Measurements from ENCODE around the gene RASA4. TPM values are rescaled to one million over a fixed set of nuclear protein-coding genes. Genes with fewer than 3 reads are reported as not detected.
A peak's percentile ranks its signal among the peaks of the same experiment; 100 is the strongest.
"Not testable (repeated sequence)": the region's sequence is repeated elsewhere in the genome, so short reads cannot be mapped to it uniquely, and the experiment has no call there.

RASA4 gene
- total and polyA plus RNA-seq, 4 donors, result 1.1 to 7.3 (median 3.4) TPM

- H3K4me3 ChIP-seq (ENCODE audit: low read depth in 1 of 3, low read length in 3 of 3); H3K9ac ChIP-seq (ENCODE audit: low read depth in 1 of 2, low read length in 2 of 2); H3K4me1 ChIP-seq (ENCODE audit: control insufficient read depth in 4 of 4, insufficient read depth in 4 of 4, low read length in 3 of 4); H3K36me3 ChIP-seq (ENCODE audit: control insufficient read depth in 4 of 4, insufficient read depth in 3 of 4, low read depth in 1 of 4, low read length in 3 of 4); DNase-seq (ENCODE audit: low spot score); H3K27ac ChIP-seq (ENCODE audit: low read depth in 1 of 2, low read length in 2 of 2); H3K27me3 ChIP-seq (ENCODE audit: control insufficient read depth in 4 of 4, insufficient read depth in 4 of 4, low read length in 3 of 4); H3K9me3 ChIP-seq (ENCODE audit: control insufficient read depth in 4 of 4, low read length in 3 of 4): not testable (repeated sequence)
- 70% methylated on average over 3 of the region's 15 CpGs for WGBS
These were observed 2.8 kb downstream of the RASA4 start for GRCh38 chr7:102613575-102614345.

- not testable (repeated sequence) for H3K9me3 ChIP-seq (ENCODE audit: control insufficient read depth in 4 of 4, low read length in 3 of 4); H3K9ac ChIP-seq (ENCODE audit: low read depth in 1 of 2, low read length in 2 of 2); H3K27me3 ChIP-seq (ENCODE audit: control insufficient read depth in 4 of 4, insufficient read depth in 4 of 4, low read length in 3 of 4); H3K36me3 ChIP-seq (ENCODE audit: control insufficient read depth in 4 of 4, insufficient read depth in 3 of 4, low read depth in 1 of 4, low read length in 3 of 4); H3K4me3 ChIP-seq (ENCODE audit: low read depth in 1 of 3, low read length in 3 of 3); H3K27ac ChIP-seq (ENCODE audit: low read depth in 1 of 2, low read length in 2 of 2); H3K4me1 ChIP-seq (ENCODE audit: control insufficient read depth in 4 of 4, insufficient read depth in 4 of 4, low read length in 3 of 4)
- 62% methylated on average over 7 of the region's 10 CpGs for WGBS
- peak; percentile 43 for DNase-seq (ENCODE audit: low spot score)
These were observed 4.8 kb downstream of the RASA4 start for GRCh38 chr7:102611675-102612325.

- no CpG with 5 or more reads among the region's 30 CpGs for WGBS
- DNase-seq (ENCODE audit: low spot score); H3K9ac ChIP-seq (ENCODE audit: low read depth in 1 of 2, low read length in 2 of 2): not testable (repeated sequence)
These were observed 5.4 kb downstream of the RASA4 start for GRCh38 chr7:102611013-102611674.

GRCh38 chr7:102610441-102610840 lies 6.1 kb downstream of the RASA4 start:
- H3K9me3 ChIP-seq (ENCODE audit: control insufficient read depth in 4 of 4, low read length in 3 of 4), result not testable (repeated sequence)
- WGBS, result no CpG with 5 or more reads among the region's 7 CpGs

More at GRCh38 chr7:102611013-102611674, 5.4 kb downstream of the RASA4 start:
- not testable (repeated sequence) for H3K9me3 ChIP-seq (ENCODE audit: control insufficient read depth in 4 of 4, low read length in 3 of 4); H3K27me3 ChIP-seq (ENCODE audit: control insufficient read depth in 4 of 4, insufficient read depth in 4 of 4, low read length in 3 of 4); H3K27ac ChIP-seq (ENCODE audit: low read depth in 1 of 2, low read length in 2 of 2); H3K4me1 ChIP-seq (ENCODE audit: control insufficient read depth in 4 of 4, insufficient read depth in 4 of 4, low read length in 3 of 4); H3K36me3 ChIP-seq (ENCODE audit: control insufficient read depth in 4 of 4, insufficient read depth in 3 of 4, low read depth in 1 of 4, low read length in 3 of 4); H3K4me3 ChIP-seq (ENCODE audit: low read depth in 1 of 3, low read length in 3 of 3)

GRCh38 chr7:102609734-102610133 lies 6.8 kb downstream of the RASA4 start:
- not testable (repeated sequence) for H3K36me3 ChIP-seq (ENCODE audit: control insufficient read depth in 4 of 4, insufficient read depth in 3 of 4, low read depth in 1 of 4, low read length in 3 of 4); H3K9me3 ChIP-seq (ENCODE audit: control insufficient read depth in 4 of 4, low read length in 3 of 4); H3K4me1 ChIP-seq (ENCODE audit: control insufficient read depth in 4 of 4, insufficient read depth in 4 of 4, low read length in 3 of 4); H3K9ac ChIP-seq (ENCODE audit: low read depth in 1 of 2, low read length in 2 of 2); H3K27me3 ChIP-seq (ENCODE audit: control insufficient read depth in 4 of 4, insufficient read depth in 4 of 4, low read length in 3 of 4); DNase-seq (ENCODE audit: low spot score); H3K4me3 ChIP-seq (ENCODE audit: low read depth in 1 of 3, low read length in 3 of 3); H3K27ac ChIP-seq (ENCODE audit: low read depth in 1 of 2, low read length in 2 of 2)
- 78% methylated on average over 4 of the region's 10 CpGs for WGBS

More at GRCh38 chr7:102610441-102610840, 6.1 kb downstream of the RASA4 start:
- not testable (repeated sequence) for H3K4me3 ChIP-seq (ENCODE audit: low read depth in 1 of 3, low read length in 3 of 3); H3K36me3 ChIP-seq (ENCODE audit: control insufficient read depth in 4 of 4, insufficient read depth in 3 of 4, low read depth in 1 of 4, low read length in 3 of 4); H3K27me3 ChIP-seq (ENCODE audit: control insufficient read depth in 4 of 4, insufficient read depth in 4 of 4, low read length in 3 of 4); DNase-seq (ENCODE audit: low spot score); H3K27ac ChIP-seq (ENCODE audit: low read depth in 1 of 2, low read length in 2 of 2); H3K4me1 ChIP-seq (ENCODE audit: control insufficient read depth in 4 of 4, insufficient read depth in 4 of 4, low read length in 3 of 4); H3K9ac ChIP-seq (ENCODE audit: low read depth in 1 of 2, low read length in 2 of 2)

GRCh38 chr7:102606848-102607247 lies 9.7 kb downstream of the RASA4 start:
- not testable (repeated sequence) for DNase-seq (ENCODE audit: low spot score); H3K9ac ChIP-seq (ENCODE audit: low read depth in 1 of 2, low read length in 2 of 2); H3K27ac ChIP-seq (ENCODE audit: low read depth in 1 of 2, low read length in 2 of 2); H3K27me3 ChIP-seq (ENCODE audit: control insufficient read depth in 4 of 4, insufficient read depth in 4 of 4, low read length in 3 of 4); H3K4me1 ChIP-seq (ENCODE audit: control insufficient read depth in 4 of 4, insufficient read depth in 4 of 4, low read length in 3 of 4); H3K9me3 ChIP-seq (ENCODE audit: control insufficient read depth in 4 of 4, low read length in 3 of 4); H3K36me3 ChIP-seq (ENCODE audit: control insufficient read depth in 4 of 4, insufficient read depth in 3 of 4, low read depth in 1 of 4, low read length in 3 of 4); H3K4me3 ChIP-seq (ENCODE audit: low read depth in 1 of 3, low read length in 3 of 3)
- no CpG with 5 or more reads among the region's 5 CpGs for WGBS

- not testable (repeated sequence) for H3K4me1 ChIP-seq (ENCODE audit: control insufficient read depth in 4 of 4, insufficient read depth in 4 of 4, low read length in 3 of 4); H3K9me3 ChIP-seq (ENCODE audit: control insufficient read depth in 4 of 4, low read length in 3 of 4); H3K27me3 ChIP-seq (ENCODE audit: control insufficient read depth in 4 of 4, insufficient read depth in 4 of 4, low read length in 3 of 4); H3K36me3 ChIP-seq (ENCODE audit: control insufficient read depth in 4 of 4, insufficient read depth in 3 of 4, low read depth in 1 of 4, low read length in 3 of 4); H3K9ac ChIP-seq (ENCODE audit: low read depth in 1 of 2, low read length in 2 of 2); H3K4me3 ChIP-seq (ENCODE audit: low read depth in 1 of 3, low read length in 3 of 3); H3K27ac ChIP-seq (ENCODE audit: low read depth in 1 of 2, low read length in 2 of 2); DNase-seq (ENCODE audit: low spot score)
- WGBS, result 67% methylated on average over 4 of the region's 19 CpGs
These were observed 12.0 kb downstream of the RASA4 start for GRCh38 chr7:102604431-102605145.

- not testable (repeated sequence) for H3K27me3 ChIP-seq (ENCODE audit: control insufficient read depth in 4 of 4, insufficient read depth in 4 of 4, low read length in 3 of 4); H3K27ac ChIP-seq (ENCODE audit: low read depth in 1 of 2, low read length in 2 of 2); H3K9me3 ChIP-seq (ENCODE audit: control insufficient read depth in 4 of 4, low read length in 3 of 4); H3K9ac ChIP-seq (ENCODE audit: low read depth in 1 of 2, low read length in 2 of 2); H3K4me1 ChIP-seq (ENCODE audit: control insufficient read depth in 4 of 4, insufficient read depth in 4 of 4, low read length in 3 of 4); DNase-seq (ENCODE audit: low spot score); H3K36me3 ChIP-seq (ENCODE audit: control insufficient read depth in 4 of 4, insufficient read depth in 3 of 4, low read depth in 1 of 4, low read length in 3 of 4); H3K4me3 ChIP-seq (ENCODE audit: low read depth in 1 of 3, low read length in 3 of 3)
- whole genome bisulfite sequencing, result no CpG with 5 or more reads among the region's 12 CpGs
These were observed 14.2 kb downstream of the RASA4 start for GRCh38 chr7:102602317-102602716.
